BJ (cell line): ENCODE results near the gene HELZ2. TPM values are rescaled to one million over a fixed set of nuclear protein-coding genes. Genes with fewer than 3 reads are reported as not detected.
"Not testable (repeated sequence)": the region's sequence is repeated elsewhere in the genome, so short reads cannot be mapped to it uniquely, and the experiment has no call there.

Source experiments
- CTCF ChIA-PET: fragments of 350-600 bp; formaldehyde crosslinking; extraction: SDS; loops from one replicate; lab custom pipeline; 2021; ENCODE audit warnings: antibody characterized with exemption, inconsistent platforms; lab: Yijun Ruan, JAX
- POLR2A ChIA-PET: fragments of 300-600 bp; sonication (Branson Sonifier 250); formaldehyde crosslinking; extraction: SDS; loops from one replicate; lab custom pipeline; 2021; ENCODE audit warnings: antibody characterized with exemption; lab: Charles Lee
- DNase-seq: peaks from one replicate; pipeline ENCODE4 v3.0.0-alpha.2; 2011; ENCODE audit warnings: low read depth
- H3K27me3 ChIP-seq: 2 replicates; pipeline ENCODE4 v1.6.0; 2011; ENCODE audit warnings: low read length; ENCODE audit not compliant: control insufficient read depth, insufficient read depth
- H3K36me3 ChIP-seq: 2 replicates; pipeline ENCODE4 v1.5.1; 2011; ENCODE audit warnings: low read length; ENCODE audit not compliant: control insufficient read depth, insufficient read depth
- H3K4me3 ChIP-seq: 2 replicates; pipeline ENCODE4 v1.5.1; 2011; ENCODE audit warnings: low read depth, mild to moderate bottlenecking, control low read depth, low read length
- CTCF ChIP-seq: IDR thresholded peaks from 2 replicates; pipeline ENCODE4 v1.5.1; 2011; ENCODE audit warnings: low read depth, mild to moderate bottlenecking, control low read depth, inconsistent platforms, low read length, moderate library complexity; ENCODE audit not compliant: insufficient read depth
- polyA plus RNA-seq: library from polyadenylated mRNA; depleted of rRNA; stranded (reverse); fragments of >200 nt; gene quantifications from 2 replicates; pipeline ENCODE4 v1.2.3, GENCODE V29; 2011

Gene HELZ2
- polyA plus RNA-seq, 1 experiment: 7.9 TPM

- DNase-seq: no peak
- H3K27me3 ChIP-seq: no peaks in the 10 kb centered on the region; the same call in 1 of the 2 replicates
- ChIA-PET POLR2A (interaction anchor here (0.6 kb wide), 1 partner anchor 24 kb away, joined by 3 read pairs; no protein-coding TSS in a partner anchor), CTCF (no interaction called here)
- no peak for TF ChIP-seq CTCF
- no peak overlapping the region for H3K4me3 ChIP-seq
- peaks cover 2% of the 10 kb centered on the region for H3K36me3 ChIP-seq
Observed at GRCh38 chr20:63574829-63575743, 1.0 kb upstream of the HELZ2 start.

GRCh38 chr20:63573647-63574131 is 350 bp downstream of the HELZ2 start:
- no peak for DNase-seq
- POLR2A ChIA-PET: interaction anchor here (0.6 to 0.7 kb wide), 6 partner anchors 8 to 410 kb away, joined by 3 to 6 read pairs (median 6); partner anchors contain the start of gene TPD52L2
- CTCF ChIA-PET: interaction anchor here (0.7 kb wide), 1 partner anchor 30 kb away, joined by 3 read pairs; no protein-coding TSS in a partner anchor
- Histone ChIP-seq H3K36me3 (peaks cover 2% of the 10 kb centered on the region), H3K4me3 (peak overlapping the region; percentile 67), H3K27me3 (no peaks in the 10 kb centered on the region; the same call in 1 of the 2 replicates)
- TF ChIP-seq CTCF: no peak

- ChIA-PET POLR2A (no interaction called here), CTCF (interaction anchor here (0.7 kb wide), 1 partner anchor 29 kb away, joined by 3 read pairs; no protein-coding TSS in a partner anchor)
- Histone ChIP-seq H3K27me3 (no peaks in the 10 kb centered on the region; the same call in 1 of the 2 replicates), H3K4me3 (peak overlapping the region; percentile 67), H3K36me3 (peaks cover 2% of the 10 kb centered on the region)
- peak; percentile 36 for TF ChIP-seq CTCF
- no peak for DNase-seq
Observed at GRCh38 chr20:63572788-63573646, 1.0 kb downstream of the HELZ2 start.

GRCh38 chr20:63572071-63572787 is 1.8 kb downstream of the HELZ2 start:
- no peaks in the 10 kb centered on the region for H3K27me3 ChIP-seq
- no peak overlapping the region for H3K4me3 ChIP-seq
- ChIA-PET POLR2A (no interaction called here), CTCF (no interaction called here)
- no peak for DNase-seq
- H3K36me3 ChIP-seq: peaks cover 2% of the 10 kb centered on the region
- no peak for TF ChIP-seq CTCF

- H3K36me3 ChIP-seq, H3K4me3 ChIP-seq, POLR2A ChIA-PET, DNase-seq, CTCF ChIA-PET, H3K27me3 ChIP-seq: not testable (repeated sequence)
Observed at GRCh38 chr20:63571087-63571478, 3.0 kb downstream of the HELZ2 start.
